ENCODE data around the gene TLCD1. TPM values are rescaled to one million over a fixed set of nuclear protein-coding genes. Genes with fewer than 3 reads are reported as not detected.

TLCD1 gene
- total and polyA plus RNA-seq, 8 donors = 5.7 to 20.7 (median 8.4) TPM

- no peak for DNase-seq
- peaks cover 0 to 85% of the 10 kb centered on the region in 2 donors for H3K36me3 ChIP-seq
- intact Hi-C loops (cut with DNase I) = no loop called here
These were observed 23.8 kb downstream of the TLCD1 start for GRCh38 chr17:28702026-28702751.

GRCh38 chr17:28700830-28701492 is 25.1 kb downstream of the TLCD1 start:
- ATAC-seq (no peak), DNase-seq (no peak)
- TF ChIP-seq CTCF (IDR thresholded peaks at IDR 0.05) = no peak
- Histone ChIP-seq H3K4me3 (no peak overlapping the region), H3K9me3 (no peaks in the 10 kb centered on the region), H3K4me1 (no peaks in the 10 kb centered on the region), H3K27me3 (no peaks in the 10 kb centered on the region), H3K27ac (no peak overlapping the region), H3K36me3 (peaks cover 0 to 95% of the 10 kb centered on the region in 2 donors)
- intact Hi-C loops (cut with DNase I) = no loop called here

More at GRCh38 chr17:28702026-28702751, 23.8 kb downstream of the TLCD1 start:
- H3K4me3 ChIP-seq = no peak overlapping the region
- no peak for TF ChIP-seq CTCF (IDR thresholded peaks at IDR 0.05)
- no peaks in the 10 kb centered on the region for H3K27me3 ChIP-seq
- no peak for ATAC-seq
- no peaks in the 10 kb centered on the region for H3K9me3 ChIP-seq
- no peak overlapping the region for H3K27ac ChIP-seq
- no peaks in the 10 kb centered on the region for H3K4me1 ChIP-seq

- Histone ChIP-seq H3K9me3 (no peaks in the 10 kb centered on the region), H3K27ac (no peak overlapping the region), H3K4me1 (no peaks in the 10 kb centered on the region), H3K27me3 (no peaks in the 10 kb centered on the region), H3K4me3 (no peak overlapping the region), H3K36me3 (peaks cover 0 to 98% of the 10 kb centered on the region in 2 donors)
- no peak for TF ChIP-seq CTCF (IDR thresholded peaks at IDR 0.05)
- no peak for DNase-seq
- intact Hi-C loops (cut with DNase I) = no loop called here
- ATAC-seq = no peak
These were observed 25.8 kb downstream of the TLCD1 start for GRCh38 chr17:28700278-28700677.

GRCh38 chr17:28698253-28698941 is 27.6 kb downstream of the TLCD1 start:
- intact Hi-C loops (cut with DNase I) = no loop called here
- H3K27me3 ChIP-seq = no peaks in the 10 kb centered on the region
- ATAC-seq = no peak
- H3K27ac ChIP-seq = no peak overlapping the region
- H3K4me3 ChIP-seq = no peak overlapping the region
- no peak for DNase-seq
- no peak for TF ChIP-seq CTCF (IDR thresholded peaks at IDR 0.05)
- no peaks in the 10 kb centered on the region for H3K4me1 ChIP-seq
- H3K9me3 ChIP-seq = no peaks in the 10 kb centered on the region
- H3K36me3 ChIP-seq = peaks cover 0 to 100% of the 10 kb centered on the region in 2 donors

GRCh38 chr17:28693869-28694268 is 32.2 kb downstream of the TLCD1 start:
- no peak for DNase-seq
- no peaks in the 10 kb centered on the region for H3K9me3 ChIP-seq
- H3K4me3 ChIP-seq = no peak overlapping the region
- TF ChIP-seq CTCF (IDR thresholded peaks at IDR 0.05) = no peak
- ATAC-seq = no peak
- H3K27me3 ChIP-seq = no peaks in the 10 kb centered on the region
- H3K36me3 ChIP-seq = peaks cover 0 to 100% of the 10 kb centered on the region in 2 donors
- intact Hi-C loops (cut with DNase I) = no loop called here
- H3K27ac ChIP-seq = no peak overlapping the region
- H3K4me1 ChIP-seq = no peaks in the 10 kb centered on the region
